HG03378 (cell line): ENCODE measurements around the gene REPIN1.
"Not testable (repeated sequence)": the region's sequence is repeated elsewhere in the genome, so short reads cannot be mapped to it uniquely, and the experiment has no call there.

Source experiments
- ATAC-seq: cut with Tn5 transposase; IDR thresholded peaks from one replicate; pipeline ENCODE4 v1.9.1; 2021; ENCODE audit warnings: mild to moderate bottlenecking, moderate library complexity; ENCODE audit not compliant: unreplicated experiment

REPIN1 gene

GRCh38 chr7:150374472-150374871 is 5.8 kb downstream of the REPIN1 start:
- ATAC-seq: no peak

DNA sequence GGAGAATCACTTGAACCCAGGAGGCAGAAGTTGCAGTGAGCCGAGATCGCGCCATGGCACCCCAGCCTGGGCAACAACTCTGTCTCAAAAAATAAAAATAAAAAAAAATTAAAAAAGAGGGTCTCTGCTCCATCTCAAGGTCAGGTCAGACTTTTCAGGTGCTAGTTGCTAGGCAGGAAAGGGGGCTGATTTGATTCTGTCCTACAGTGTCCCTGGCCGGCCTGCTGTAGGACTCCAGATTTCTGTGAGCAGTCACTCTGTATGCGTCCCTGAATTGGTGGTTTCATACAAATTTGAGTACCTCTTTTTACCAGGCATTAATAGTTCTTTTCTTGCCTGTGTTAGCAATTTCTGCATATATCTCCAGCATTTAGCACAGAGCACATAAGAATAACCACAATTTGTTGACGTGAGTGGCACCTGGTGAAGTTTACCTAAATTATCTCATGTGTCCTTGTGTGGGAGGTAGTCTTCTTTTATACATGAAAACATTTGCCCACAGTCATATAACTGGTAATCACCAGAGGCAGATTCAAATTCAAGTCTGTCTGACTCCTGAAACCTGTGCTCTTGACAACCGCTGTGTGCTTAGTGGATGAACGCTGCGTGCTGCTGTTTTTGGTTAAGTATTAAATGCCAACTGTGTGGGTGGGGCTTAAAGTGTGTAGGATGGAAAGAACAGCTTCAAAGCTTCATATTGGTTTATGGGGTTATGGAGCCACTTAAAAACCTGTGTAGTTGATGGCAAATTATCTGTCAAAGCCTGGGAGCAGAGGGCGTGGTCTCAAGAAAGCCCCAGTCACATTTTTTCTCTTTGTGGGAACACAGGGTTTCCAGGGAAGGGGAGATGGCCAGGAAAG is 7.3 kb downstream of the REPIN1 start:
- ATAC-seq: peak; percentile 28

GRCh38 chr7:150376560-150376959 is 7.9 kb downstream of the REPIN1 start:
- ATAC-seq: no peak

GRCh38 chr7:150377196-150377595 is 8.6 kb downstream of the REPIN1 start:
- no peak for ATAC-seq

- no peak for ATAC-seq
These were observed 9.0 kb downstream of the REPIN1 start for GRCh38 chr7:150377635-150378034.

DNA sequence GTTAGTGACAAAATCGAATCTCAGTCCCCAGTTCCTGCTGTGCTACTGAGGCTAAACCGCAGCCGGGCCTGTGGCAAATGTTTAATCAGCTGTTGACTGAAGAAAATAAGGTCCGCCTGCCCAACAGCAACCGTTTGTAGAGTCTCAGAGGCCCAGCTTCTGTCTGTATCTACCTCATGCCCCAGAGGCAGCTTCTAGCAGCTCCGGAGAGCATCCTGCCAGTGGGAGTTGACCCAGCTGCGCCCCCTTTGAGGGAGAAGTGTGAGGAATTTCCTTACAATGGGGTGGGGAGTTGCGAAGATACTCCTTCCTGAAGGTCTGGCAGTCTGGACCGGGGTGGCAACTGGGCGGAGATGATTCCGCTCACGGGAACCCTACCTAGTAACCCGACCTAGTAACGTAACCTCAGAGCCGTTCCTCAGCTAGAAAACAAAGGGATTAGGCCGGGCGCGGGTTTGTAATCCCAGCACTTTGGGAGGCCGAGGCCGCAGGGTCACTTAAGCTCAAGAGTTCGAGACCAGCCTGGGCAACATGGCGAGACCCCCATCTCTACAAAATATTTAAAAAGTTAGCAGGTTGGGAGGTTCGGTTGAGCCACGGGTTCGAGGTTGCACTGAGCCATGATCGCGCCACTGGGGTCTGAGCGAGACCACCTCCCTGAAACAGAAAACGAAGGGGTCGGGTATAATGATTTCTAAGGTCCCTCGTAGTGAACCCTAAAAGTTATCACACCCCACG is 9.7 kb downstream of the REPIN1 start:
- ATAC-seq: peak; percentile 21

- peak; percentile 54 for ATAC-seq
These were observed 10.3 kb downstream of the REPIN1 start, which contains the start of gene ZNF775 for GRCh38 chr7:150378853-150379440. Gene ZNF775 (plus strand): TSS chr7:150379330. CDS start chr7:150388471, 9,141 bp downstream.

GRCh38 chr7:150379441-150380379 is 11.1 kb downstream of the REPIN1 start:
- ATAC-seq: no peak

- ATAC-seq: no peak
These were observed 11.8 kb downstream of the REPIN1 start for GRCh38 chr7:150380463-150380862.

- no peak for ATAC-seq
These were observed 12.5 kb downstream of the REPIN1 start for GRCh38 chr7:150381096-150381495.

DNA sequence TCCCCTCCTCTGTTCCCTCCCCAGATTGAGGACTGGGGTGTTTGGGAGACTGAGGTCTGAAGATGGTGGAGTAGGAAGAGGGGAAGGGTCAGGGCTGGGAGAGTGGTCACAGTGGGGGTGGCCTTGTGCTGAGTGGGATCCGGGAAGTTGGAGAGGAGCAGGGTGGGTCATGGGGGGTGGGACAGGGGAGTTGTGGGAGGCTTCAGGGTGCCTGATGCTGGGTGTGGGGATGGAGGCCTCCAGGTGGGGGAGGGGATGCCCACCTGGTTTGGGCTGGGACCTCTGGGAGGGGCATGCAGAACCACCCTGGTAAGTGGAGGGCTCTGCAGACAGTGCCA is 13.1 kb downstream of the REPIN1 start:
- no peak for ATAC-seq

- no peak for ATAC-seq
These were observed 13.7 kb downstream of the REPIN1 start for GRCh38 chr7:150382123-150382843.

DNA sequence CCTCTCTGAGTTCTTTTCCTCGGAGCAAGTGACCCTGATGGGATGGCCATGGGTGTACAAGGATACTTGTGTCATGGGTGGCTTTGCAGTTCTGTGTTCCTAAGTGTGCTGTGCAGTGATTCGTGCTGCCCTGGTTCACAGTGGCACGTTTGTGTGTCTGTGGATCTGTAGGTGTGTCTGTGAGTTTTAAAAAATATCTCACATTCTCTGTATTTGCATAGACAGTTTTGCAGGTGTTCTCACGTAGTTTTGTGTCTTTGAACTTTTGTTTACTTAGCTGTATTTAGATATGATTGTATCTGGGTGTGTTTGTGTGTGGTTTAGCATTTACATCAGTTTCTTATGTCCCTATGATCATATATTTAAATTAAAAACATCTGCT is 14.2 kb downstream of the REPIN1 start:
- ATAC-seq: no peak

GRCh38 chr7:150383710-150384397 is 15.2 kb downstream of the REPIN1 start:
- ATAC-seq: no peak

- no peak for ATAC-seq
These were observed 16.0 kb downstream of the REPIN1 start for GRCh38 chr7:150384406-150385301.

DNA sequence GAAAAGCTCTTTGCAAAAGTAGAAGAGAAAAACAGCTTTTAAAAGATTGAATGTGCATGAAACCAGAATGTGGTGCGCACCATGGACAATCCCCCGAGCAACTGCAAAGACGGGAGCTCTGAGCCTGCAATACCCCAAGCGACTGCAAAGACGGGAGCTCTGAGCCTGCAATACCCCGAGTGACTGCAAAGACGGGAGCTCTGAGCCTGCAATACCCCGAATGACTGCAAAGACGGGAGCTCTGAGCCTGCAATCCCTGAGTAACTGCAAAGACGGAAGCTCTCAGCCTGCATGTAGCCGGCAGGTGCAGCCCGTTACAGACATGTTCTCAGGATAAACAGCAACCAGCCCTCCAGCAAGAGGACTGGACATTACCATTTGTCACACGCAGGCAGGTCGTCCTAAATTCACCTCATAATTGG is 16.7 kb downstream of the REPIN1 start:
- ATAC-seq: no peak

DNA sequence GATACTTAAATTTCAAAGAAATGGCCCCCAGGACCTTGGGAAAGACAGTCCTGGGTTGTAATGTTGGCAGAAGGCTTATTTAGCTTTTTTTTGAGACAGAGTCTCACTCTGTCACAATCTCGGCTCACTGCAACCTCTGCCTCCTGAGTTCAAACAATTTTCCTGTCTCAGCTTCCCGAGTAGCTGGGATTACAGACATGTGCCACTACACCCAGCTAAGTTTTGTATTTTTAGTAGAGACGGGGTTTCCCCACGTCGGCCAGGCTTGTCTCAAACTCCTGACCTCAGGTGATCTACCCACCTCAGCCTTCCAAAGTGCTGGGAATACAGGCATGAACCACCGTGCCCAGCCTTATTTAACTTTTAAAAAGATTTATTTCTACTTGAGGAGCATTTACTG is 17.3 kb downstream of the REPIN1 start:
- not testable (repeated sequence) for ATAC-seq

DNA sequence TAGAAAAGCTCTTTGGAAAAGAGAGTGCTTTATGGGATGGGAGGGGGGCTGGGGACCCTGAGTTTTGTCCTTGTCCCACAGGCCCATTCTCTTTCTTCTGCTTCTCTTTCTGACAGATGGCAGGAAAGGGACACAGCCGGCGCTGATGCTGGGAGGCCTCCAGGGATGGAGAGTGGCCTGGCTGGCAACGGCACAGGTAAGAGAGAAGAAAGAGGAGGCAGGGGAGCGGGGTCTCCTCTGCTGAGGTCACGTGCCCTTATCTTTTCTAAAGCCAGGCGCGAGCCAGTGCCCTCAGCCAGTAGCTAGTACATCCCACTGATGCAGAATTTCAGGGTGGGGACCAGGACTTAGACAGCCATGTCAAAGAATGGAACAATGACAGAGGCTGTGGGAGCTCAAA is 19.7 kb downstream of the REPIN1 start:
- no peak for ATAC-seq
